ENCODE measurements around the gene PDE6B.
A peak's percentile ranks its signal among the peaks of the same experiment; 100 is the strongest.
"Not testable (repeated sequence)": the region's sequence is repeated elsewhere in the genome, so short reads cannot be mapped to it uniquely, and the experiment has no call there.

The PDE6B gene

DNA sequence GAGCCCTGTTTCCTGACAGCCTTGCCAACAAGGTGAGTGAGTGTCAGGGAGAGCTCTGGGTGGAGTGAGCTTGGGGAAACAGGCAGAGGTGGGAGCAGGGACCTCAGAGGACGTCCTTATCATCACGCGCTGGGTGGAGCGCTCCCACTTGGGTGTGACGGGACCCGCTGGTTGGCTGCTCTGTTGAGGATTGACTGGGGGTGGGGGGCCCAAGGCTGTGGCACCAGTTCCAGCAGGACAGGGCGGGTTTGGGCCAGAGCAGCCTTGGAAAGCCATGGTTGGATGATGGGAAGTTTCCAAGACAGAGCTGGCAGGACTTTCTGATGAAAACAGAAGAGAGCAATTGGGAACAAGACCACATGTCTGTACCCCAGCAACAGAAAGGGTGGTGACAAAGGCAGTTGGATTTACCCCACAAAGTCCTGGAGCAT lies 77.3 kb downstream of the PDE6B start:
- Histone ChIP-seq H3K36me3 (ENCODE audit: control insufficient read depth in 1 of 2, insufficient read depth in 2 of 2, low read length in 2 of 2) (no peaks in the 10 kb centered on the region), H3K9me3 (ENCODE audit: control insufficient read depth in 1 of 2, low read length in 2 of 2) (no peaks in the 10 kb centered on the region), H3K4me1 (ENCODE audit: control insufficient read depth in 1 of 2, insufficient read depth in 2 of 2, low read length in 2 of 2) (peaks cover 8 to 11% of the 10 kb centered on the region in 2 donors), H3K4me3 (ENCODE audit: low read depth in 1 of 2, low read length in 2 of 2) (no peak overlapping the region), H3K27ac (ENCODE audit: low read length) (no peak overlapping the region), H3K27me3 (ENCODE audit: low read depth, low read length) (no peaks in the 10 kb centered on the region)

- Histone ChIP-seq H3K9me3 (ENCODE audit: control insufficient read depth in 1 of 2, low read length in 2 of 2) (no peaks in the 10 kb centered on the region), H3K27ac (ENCODE audit: low read length) (no peak overlapping the region), H3K4me3 (ENCODE audit: low read depth in 1 of 2, low read length in 2 of 2) (no peak overlapping the region), H3K4me1 (ENCODE audit: control insufficient read depth in 1 of 2, insufficient read depth in 2 of 2, low read length in 2 of 2) (peaks cover 14 to 20% of the 10 kb centered on the region in 2 donors), H3K27me3 (ENCODE audit: low read depth, low read length) (no peaks in the 10 kb centered on the region), H3K36me3 (ENCODE audit: control insufficient read depth in 1 of 2, insufficient read depth in 2 of 2, low read length in 2 of 2) (no peaks in the 10 kb centered on the region)
These were observed 78.2 kb downstream of the PDE6B start for GRCh38 chr4:703336-704197.

DNA sequence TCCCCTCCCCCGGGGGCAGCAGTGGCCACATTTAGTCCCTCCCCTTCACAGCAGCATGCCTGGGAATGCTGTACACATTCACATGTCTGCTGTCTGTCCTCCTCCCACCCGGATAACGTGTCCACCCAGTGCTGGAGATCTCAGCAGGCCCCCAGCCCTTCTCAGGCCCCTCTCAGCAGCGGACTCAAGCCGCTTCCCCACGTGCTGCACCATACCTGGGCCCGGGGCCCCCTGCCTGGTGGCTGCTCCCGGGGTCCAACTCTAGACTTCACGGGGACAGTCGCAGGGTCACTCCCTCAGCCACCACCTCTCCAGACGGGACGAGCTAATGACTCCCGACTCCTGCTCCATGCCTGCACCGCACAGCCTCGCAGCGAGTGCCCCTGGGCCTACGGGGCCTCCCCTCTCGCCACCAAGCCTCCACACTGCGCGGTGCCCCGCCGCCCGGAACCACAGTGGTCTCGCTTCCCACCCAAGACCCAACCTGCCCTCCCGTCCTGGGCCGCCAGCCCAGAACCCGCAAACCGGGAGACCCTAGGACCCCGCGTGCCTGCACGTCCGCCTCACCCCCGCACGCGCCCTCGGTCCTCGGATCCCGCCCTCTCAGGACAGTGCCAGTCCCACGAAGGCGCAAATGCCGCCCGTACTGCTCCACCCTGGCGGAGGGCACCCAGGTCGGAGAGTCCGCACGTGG lies 79.0 kb downstream of the PDE6B start:
- Histone ChIP-seq H3K27ac (ENCODE audit: low read length) (no peak overlapping the region), H3K4me1 (ENCODE audit: control insufficient read depth in 1 of 2, insufficient read depth in 2 of 2, low read length in 2 of 2) (peaks cover 15 to 25% of the 10 kb centered on the region in 2 donors), H3K4me3 (ENCODE audit: low read depth in 1 of 2, low read length in 2 of 2) (no peak overlapping the region), H3K36me3 (ENCODE audit: control insufficient read depth in 1 of 2, insufficient read depth in 2 of 2, low read length in 2 of 2) (no peaks in the 10 kb centered on the region), H3K9me3 (ENCODE audit: control insufficient read depth in 1 of 2, low read length in 2 of 2) (no peaks in the 10 kb centered on the region), H3K27me3 (ENCODE audit: low read depth, low read length) (no peaks in the 10 kb centered on the region)

GRCh38 chr4:704971-705277 lies 79.6 kb downstream of the PDE6B start:
- H3K36me3 ChIP-seq (ENCODE audit: control insufficient read depth in 1 of 2, insufficient read depth in 2 of 2, low read length in 2 of 2), result no peaks in the 10 kb centered on the region
- H3K27ac ChIP-seq (ENCODE audit: low read length), result no peak overlapping the region
- peak overlapping the region; percentile 52 to 80 for H3K4me3 ChIP-seq (ENCODE audit: low read depth in 1 of 2, low read length in 2 of 2)
- H3K9me3 ChIP-seq (ENCODE audit: control insufficient read depth in 1 of 2, low read length in 2 of 2), result no peaks in the 10 kb centered on the region
- no peaks in the 10 kb centered on the region for H3K27me3 ChIP-seq (ENCODE audit: low read depth, low read length)
- H3K4me1 ChIP-seq (ENCODE audit: control insufficient read depth in 1 of 2, insufficient read depth in 2 of 2, low read length in 2 of 2), result peaks cover 15 to 25% of the 10 kb centered on the region in 2 donors

- Histone ChIP-seq H3K27ac (ENCODE audit: low read length) (peak within 1 kb of the TSS; percentile 67), H3K4me1 (ENCODE audit: control insufficient read depth in 1 of 2, insufficient read depth in 2 of 2, low read length in 2 of 2) (peaks cover 15 to 25% of the 10 kb centered on the region in 2 donors), H3K9me3 (ENCODE audit: control insufficient read depth in 1 of 2, low read length in 2 of 2) (no peaks in the 10 kb centered on the region)
These were observed 80.1 kb downstream of the PDE6B start, which contains the start of gene PCGF3 for GRCh38 chr4:705278-706082. TSS of gene PCGF3 (plus strand) at chr4:705832. CDS start at chr4:733681, 27,849 bp downstream.

DNA sequence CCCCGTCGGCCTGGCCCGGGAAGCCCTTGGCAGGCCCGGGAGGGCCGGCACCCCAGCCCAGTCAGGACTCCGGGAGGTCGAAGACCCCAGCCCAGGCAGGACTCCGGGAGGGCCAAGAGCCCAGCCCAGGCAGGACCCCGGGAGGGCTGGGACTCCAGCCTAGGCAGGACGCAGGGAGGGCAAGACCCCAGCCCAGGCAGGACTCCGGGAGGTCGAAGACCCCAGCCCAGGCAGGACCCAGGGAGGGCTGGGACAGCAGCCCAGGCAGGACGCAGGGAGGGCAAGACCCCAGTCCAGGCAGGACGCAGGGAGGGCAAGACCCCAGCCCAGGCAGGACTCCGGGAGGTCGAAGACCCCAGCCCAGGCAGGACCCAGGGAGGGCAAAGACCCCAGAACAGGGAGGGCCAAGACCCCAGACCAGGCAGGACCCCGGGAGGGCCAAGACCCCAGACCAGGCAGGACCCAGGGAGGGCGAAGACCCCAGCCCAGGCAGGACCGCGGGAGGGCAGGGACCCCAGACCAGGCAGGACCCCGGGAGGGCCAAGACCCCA lies 80.8 kb downstream of the PDE6B start:
- H3K27me3 ChIP-seq (ENCODE audit: low read depth, low read length); H3K36me3 ChIP-seq (ENCODE audit: control insufficient read depth in 1 of 2, insufficient read depth in 2 of 2, low read length in 2 of 2); H3K9me3 ChIP-seq (ENCODE audit: control insufficient read depth in 1 of 2, low read length in 2 of 2): not testable (repeated sequence)
- H3K4me1 ChIP-seq (ENCODE audit: control insufficient read depth in 1 of 2, insufficient read depth in 2 of 2, low read length in 2 of 2), result peaks cover 15 to 25% of the 10 kb centered on the region in 2 donors
- peak overlapping the region; percentile 67 for H3K27ac ChIP-seq (ENCODE audit: low read length)
- H3K4me3 ChIP-seq (ENCODE audit: low read depth in 1 of 2, low read length in 2 of 2), result peak overlapping the region; percentile 80 to 81

More at GRCh38 chr4:705278-706082, 80.1 kb downstream of the PDE6B start, which contains the start of gene PCGF3:
- H3K4me3 ChIP-seq (ENCODE audit: low read depth in 1 of 2, low read length in 2 of 2), result peak within 1 kb of the TSS; percentile 80 to 81
- H3K36me3 ChIP-seq (ENCODE audit: control insufficient read depth in 1 of 2, insufficient read depth in 2 of 2, low read length in 2 of 2), result no peaks in the 10 kb centered on the region
- H3K27me3 ChIP-seq (ENCODE audit: low read depth, low read length), result no peaks in the 10 kb centered on the region

GRCh38 chr4:706834-707598 lies 81.6 kb downstream of the PDE6B start:
- Histone ChIP-seq H3K4me3 (ENCODE audit: low read depth in 1 of 2, low read length in 2 of 2) (peak overlapping the region; percentile 53 to 80), H3K27me3 (ENCODE audit: low read depth, low read length) (no peaks in the 10 kb centered on the region), H3K36me3 (ENCODE audit: control insufficient read depth in 1 of 2, insufficient read depth in 2 of 2, low read length in 2 of 2) (no peaks in the 10 kb centered on the region), H3K27ac (ENCODE audit: low read length) (no peak overlapping the region), H3K4me1 (ENCODE audit: control insufficient read depth in 1 of 2, insufficient read depth in 2 of 2, low read length in 2 of 2) (peaks cover 15 to 25% of the 10 kb centered on the region in 2 donors), H3K9me3 (ENCODE audit: control insufficient read depth in 1 of 2, low read length in 2 of 2) (no peaks in the 10 kb centered on the region)

GRCh38 chr4:707929-708630 lies 82.7 kb downstream of the PDE6B start:
- Histone ChIP-seq H3K27ac (ENCODE audit: low read length) (no peak overlapping the region), H3K4me3 (ENCODE audit: low read depth in 1 of 2, low read length in 2 of 2) (peak overlapping the region in 1 of 2 donors; percentile 0), H3K9me3 (ENCODE audit: control insufficient read depth in 1 of 2, low read length in 2 of 2) (no peaks in the 10 kb centered on the region), H3K4me1 (ENCODE audit: control insufficient read depth in 1 of 2, insufficient read depth in 2 of 2, low read length in 2 of 2) (peaks cover 15 to 25% of the 10 kb centered on the region in 2 donors), H3K27me3 (ENCODE audit: low read depth, low read length) (no peaks in the 10 kb centered on the region), H3K36me3 (ENCODE audit: control insufficient read depth in 1 of 2, insufficient read depth in 2 of 2, low read length in 2 of 2) (no peaks in the 10 kb centered on the region)

DNA sequence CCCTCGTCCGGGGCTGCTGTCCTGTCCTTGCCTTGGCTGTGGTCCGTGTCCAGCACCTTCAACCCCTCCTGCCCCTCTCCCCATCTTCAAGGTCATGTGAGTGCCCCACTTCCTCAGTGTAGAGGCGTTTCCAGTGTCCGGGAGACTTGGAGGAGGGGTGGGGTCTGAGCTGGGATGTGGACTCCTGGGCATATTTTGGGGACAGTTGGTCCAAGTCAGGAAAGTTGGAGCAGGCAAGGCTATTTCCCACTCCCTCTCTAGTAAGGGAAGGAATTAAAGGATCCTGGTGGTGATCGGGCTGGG lies 83.2 kb downstream of the PDE6B start:
- Histone ChIP-seq H3K27ac (ENCODE audit: low read length) (no peak overlapping the region), H3K4me3 (ENCODE audit: low read depth in 1 of 2, low read length in 2 of 2) (peak overlapping the region in 1 of 2 donors; percentile 0), H3K36me3 (ENCODE audit: control insufficient read depth in 1 of 2, insufficient read depth in 2 of 2, low read length in 2 of 2) (no peaks in the 10 kb centered on the region), H3K9me3 (ENCODE audit: control insufficient read depth in 1 of 2, low read length in 2 of 2) (no peaks in the 10 kb centered on the region), H3K27me3 (ENCODE audit: low read depth, low read length) (no peaks in the 10 kb centered on the region), H3K4me1 (ENCODE audit: control insufficient read depth in 1 of 2, insufficient read depth in 2 of 2, low read length in 2 of 2) (peaks cover 15 to 25% of the 10 kb centered on the region in 2 donors)

DNA sequence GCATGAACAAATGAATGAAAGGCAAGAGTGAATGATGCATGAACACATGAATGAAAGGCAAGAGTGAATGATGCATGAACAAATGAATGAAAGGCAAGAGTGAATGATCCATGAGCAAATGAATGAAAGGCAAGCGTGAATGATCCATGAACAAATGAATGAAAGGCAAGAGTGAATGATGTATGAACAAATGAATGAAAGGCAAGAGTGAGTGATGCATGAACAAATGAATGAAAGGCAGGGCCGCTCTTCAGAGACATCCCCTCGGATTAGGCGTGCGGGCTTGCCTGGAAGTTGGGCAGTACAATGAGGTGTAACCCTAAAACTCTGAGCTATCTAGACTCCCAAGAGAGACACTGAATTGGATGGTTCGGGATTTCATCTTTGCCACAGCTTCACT lies 84.0 kb downstream of the PDE6B start:
- peaks cover 15 to 25% of the 10 kb centered on the region in 2 donors for H3K4me1 ChIP-seq (ENCODE audit: control insufficient read depth in 1 of 2, insufficient read depth in 2 of 2, low read length in 2 of 2)
- no peaks in the 10 kb centered on the region for H3K27me3 ChIP-seq (ENCODE audit: low read depth, low read length)
- no peaks in the 10 kb centered on the region for H3K9me3 ChIP-seq (ENCODE audit: control insufficient read depth in 1 of 2, low read length in 2 of 2)
- H3K36me3 ChIP-seq (ENCODE audit: control insufficient read depth in 1 of 2, insufficient read depth in 2 of 2, low read length in 2 of 2), result peaks cover 0 to 5% of the 10 kb centered on the region in 2 donors
- no peak overlapping the region for H3K27ac ChIP-seq (ENCODE audit: low read length)
- H3K4me3 ChIP-seq (ENCODE audit: low read depth in 1 of 2, low read length in 2 of 2), result no peak overlapping the region
